H1 (cell line): ENCODE results near the gene LRRC32. TPM values are rescaled to one million over a fixed set of nuclear protein-coding genes. Genes with fewer than 3 reads are reported as not detected.
A peak's percentile ranks its signal among the peaks of the same experiment; 100 is the strongest.

Experiments
- CTCF ChIA-PET: fragments of 300-600 bp; sonication (Branson Sonifier 250); formaldehyde crosslinking; loops from one replicate; lab custom pipeline; 2021; ENCODE audit not compliant: partially characterized antibody; lab: Charles Lee
- POLR2A ChIA-PET: fragments of 300-600 bp; sonication (Branson Sonifier 250); formaldehyde crosslinking; loops from one replicate; lab custom pipeline; 2021; ENCODE audit warnings: inconsistent platforms; ENCODE audit not compliant: partially characterized antibody; lab: Charles Lee
- DNase-seq, 2 experiments: peaks; one replicate each; pipeline versions ENCODE4 v3.0.0 to v3.0.0-alpha.2; 2010 to 2022; ENCODE audit warnings: low spot score in 2 of 2, low read depth in 1 of 2, mixed read lengths in 1 of 2
- FAIRE-seq: peaks from 2 replicates; lab custom pipeline; 2011; peaks lifted over from hg19 to GRCh38; lab: Jason Lieb, UNC
- H2AFZ ChIP-seq: 2 replicates; pipeline ENCODE4 v1.8.1; 2012; ENCODE audit warnings: low read length, inconsistent platforms
- H2AK5ac ChIP-seq: 2 replicates; pipeline ENCODE4 v1.6.1; 2013; ENCODE audit warnings: low read depth, low read length
- H2BK120ac ChIP-seq: replicated peaks from 2 replicates; pipeline ENCODE3; 2013; ENCODE audit warnings: low read depth, low read length, inconsistent platforms
- H2BK12ac ChIP-seq: 2 replicates; pipeline ENCODE4 v1.6.1; 2013; ENCODE audit warnings: low read depth, low read length
- H2BK15ac ChIP-seq: 2 replicates; pipeline ENCODE4 v1.6.1; 2013; ENCODE audit warnings: low read length
- H2BK20ac ChIP-seq: 2 replicates; pipeline ENCODE4 v1.6.1; 2013; ENCODE audit warnings: low read length
- H2BK5ac ChIP-seq: 2 replicates; pipeline ENCODE4 v1.6.1; 2013; ENCODE audit warnings: low read depth, low read length
- H3K14ac ChIP-seq: 2 replicates; pipeline ENCODE4 v1.6.1; 2013; ENCODE audit warnings: inconsistent platforms; ENCODE audit not compliant: insufficient read length
- H3K18ac ChIP-seq: 2 replicates; pipeline ENCODE4 v1.6.1; 2013; ENCODE audit warnings: low read length; ENCODE audit errors: extremely low read depth
- H3K23ac ChIP-seq: 2 replicates; pipeline ENCODE4 v1.6.1; 2013; ENCODE audit warnings: inconsistent platforms; ENCODE audit not compliant: insufficient read length
- H3K23me2 ChIP-seq: 2 replicates; pipeline ENCODE4 v1.6.1; 2013; ENCODE audit warnings: low read depth, low read length
- H3K27ac ChIP-seq: 2 replicates; pipeline ENCODE4 v1.6.1; 2011; ENCODE audit warnings: low read depth, low read length, inconsistent platforms
- H3K27me3 ChIP-seq, 4 experiments: replicated peaks in 1 of 4; 1 replicate in 1 of 4; 2 replicates in 3 of 4; pipeline versions ENCODE4 v1.6.1 to v1.8.1; 2011 to 2013; ENCODE audit warnings: low read length in 3 of 4, mild to moderate bottlenecking in 3 of 4, inconsistent platforms in 2 of 4, mixed read lengths in 2 of 4, moderate library complexity in 1 of 4; ENCODE audit not compliant: control insufficient read depth in 3 of 4, insufficient read depth in 3 of 4; ENCODE audit errors: extremely low read depth in 1 of 4
- H3K36me3 ChIP-seq, 4 experiments: 2 replicates each; pipeline versions ENCODE4 v1.6.1 to v1.8.1; 2011 to 2013; ENCODE audit warnings: mild to moderate bottlenecking in 4 of 4, low read length in 3 of 4, moderate library complexity in 2 of 4, control low read depth in 1 of 4, inconsistent platforms in 1 of 4; ENCODE audit not compliant: insufficient read depth in 4 of 4, control insufficient read depth in 2 of 4
- H3K4ac ChIP-seq: replicated peaks from 2 replicates; pipeline ENCODE3; 2013; ENCODE audit warnings: low read length, low read depth, mixed read lengths, inconsistent platforms; ENCODE audit not compliant: insufficient read length
- H3K4me1 ChIP-seq, 4 experiments: replicated peaks in 1 of 4; 1 replicate in 1 of 4; 2 replicates in 3 of 4; pipeline versions ENCODE4 v1.6.1 to v1.8.1; 2011 to 2013; ENCODE audit warnings: low read length in 3 of 4, inconsistent platforms in 2 of 4, mixed read lengths in 1 of 4; ENCODE audit not compliant: insufficient read depth in 4 of 4, control insufficient read depth in 3 of 4
- H3K4me2 ChIP-seq, 2 experiments: 2 replicates each; pipeline versions ENCODE4 v1.6.1 to v1.8.1; 2011 to 2013; ENCODE audit warnings: low read depth in 2 of 2, low read length in 2 of 2, control low read depth in 1 of 2, inconsistent platforms in 1 of 2, mild to moderate bottlenecking in 1 of 2; ENCODE audit not compliant: insufficient read depth in 1 of 2
- H3K4me3 ChIP-seq, 4 experiments: fragments of 200-600, 300-600 bp in 1 of 4; sonication (generic), shearing (Covaris generic), sonication (Bioruptor Twin) in 1 of 4; 2 replicates each; pipeline versions ENCODE4 v1.5.1 to v1.8.1; 2011 to 2016; ENCODE audit warnings: low read length in 4 of 4, low read depth in 3 of 4, control low read depth in 2 of 4, inconsistent platforms in 2 of 4, mild to moderate bottlenecking in 2 of 4, mixed read lengths in 1 of 4, moderate library complexity in 1 of 4; ENCODE audit not compliant: insufficient read depth in 2 of 4; ENCODE audit errors: extremely low read depth in 1 of 4
- H3K56ac ChIP-seq: replicated peaks from 2 replicates; pipeline ENCODE3; 2013; ENCODE audit warnings: low read depth, mild to moderate bottlenecking, mixed read lengths, low read length, inconsistent platforms; ENCODE audit not compliant: insufficient read length
- H3K79me1 ChIP-seq: 2 replicates; pipeline ENCODE4 v1.6.1; 2013; ENCODE audit warnings: low read depth, low read length, control low read depth
- H3K79me2 ChIP-seq, 2 experiments: 2 replicates each; pipeline versions ENCODE4 v1.6.1 to v1.8.1; 2012 to 2013; ENCODE audit warnings: low read length in 2 of 2, mild to moderate bottlenecking in 2 of 2, inconsistent platforms in 1 of 2; ENCODE audit not compliant: insufficient read depth in 2 of 2, control insufficient read depth in 1 of 2
- H3K9ac ChIP-seq, 4 experiments: replicated peaks in 1 of 4; 1 replicate in 1 of 4; 2 replicates in 3 of 4; pipeline versions ENCODE4 v1.6.1 to v1.8.1; 2011 to 2013; ENCODE audit warnings: low read depth in 3 of 4, low read length in 3 of 4, control low read depth in 2 of 4, mild to moderate bottlenecking in 2 of 4, moderate library complexity in 2 of 4, inconsistent platforms in 1 of 4; ENCODE audit errors: extremely low read depth in 1 of 4
- H3K9me3 ChIP-seq, 2 experiments: 2 replicates each; pipeline versions ENCODE4 v1.6.1 to v1.8.1; 2012 to 2013; ENCODE audit warnings: mild to moderate bottlenecking in 2 of 2, moderate library complexity in 2 of 2, control low read depth in 1 of 2, inconsistent platforms in 1 of 2, low read depth in 1 of 2, low read length in 1 of 2, mixed read lengths in 1 of 2; ENCODE audit not compliant: insufficient read depth in 2 of 2
- H4K20me1 ChIP-seq, 2 experiments: replicated peaks in 1 of 2; 2 replicates each; pipeline versions ENCODE3 to v1.8.1; 2011 to 2013; ENCODE audit warnings: inconsistent platforms in 2 of 2, low read length in 2 of 2, mild to moderate bottlenecking in 1 of 2; ENCODE audit not compliant: insufficient read depth in 2 of 2, control insufficient read depth in 1 of 2
- H4K5ac ChIP-seq: 2 replicates; pipeline ENCODE4 v1.6.1; 2013; ENCODE audit warnings: low read length, low read depth, mixed read lengths, inconsistent platforms; ENCODE audit not compliant: insufficient read length
- H4K8ac ChIP-seq: 2 replicates; pipeline ENCODE4 v1.8.0; 2013; ENCODE audit warnings: mild to moderate bottlenecking, moderate library complexity, low read length, inconsistent platforms; ENCODE audit not compliant: insufficient read depth; ENCODE audit errors: extremely low read depth
- H4K91ac ChIP-seq: replicated peaks from 2 replicates; pipeline ENCODE3; 2013; ENCODE audit warnings: low read length, mixed read lengths, inconsistent platforms; ENCODE audit not compliant: insufficient read length
- ATF3 ChIP-seq: IDR thresholded peaks from 2 replicates; pipeline ENCODE4 v1.6.1; 2011; ENCODE audit warnings: low read depth, mild to moderate bottlenecking, low read length; ENCODE audit not compliant: insufficient read depth
- EP300 ChIP-seq, 2 experiments: IDR thresholded peaks; 1 replicate in 1 of 2; 2 replicates in 1 of 2; pipeline ENCODE4 v1.6.1; 2011 to 2012; ENCODE audit warnings: low read depth in 2 of 2, low read length in 2 of 2, mild to moderate bottlenecking in 2 of 2, borderline replicate concordance in 1 of 2, inconsistent platforms in 1 of 2, moderate library complexity in 1 of 2
- JUND ChIP-seq: IDR thresholded peaks from 2 replicates; pipeline ENCODE4 v1.6.1; 2011; ENCODE audit warnings: mild to moderate bottlenecking, improper control_type of control experiment, low read length
- POLR2A ChIP-seq, 2 experiments: IDR thresholded peaks; 1 replicate in 1 of 2; 2 replicates in 1 of 2; pipeline ENCODE4 v1.6.1; 2011; ENCODE audit warnings: low read depth in 2 of 2, low read length in 2 of 2, mild to moderate bottlenecking in 2 of 2; ENCODE audit errors: control extremely low read depth in 1 of 2
- POLR2AphosphoS5 ChIP-seq: IDR thresholded peaks from 2 replicates; pipeline ENCODE4 v1.6.1; 2011; ENCODE audit warnings: low read depth, low read length
- SP1 ChIP-seq: IDR thresholded peaks from 2 replicates; pipeline ENCODE4 v1.6.1; 2011; ENCODE audit warnings: low read depth, low read length
- TAF7 ChIP-seq: optimal IDR thresholded peaks from 2 replicates; pipeline ENCODE3; 2011; ENCODE audit warnings: low read depth, mild to moderate bottlenecking, inconsistent platforms, low read length, moderate library complexity, borderline replicate concordance
- WGBS, 2 experiments: shearing (Covaris generic) in 1 of 2; methylation state at CpG; one replicate each; pipeline versions ENCODE4 v1.1.6 to v1.1.7; 2013 to 2015; ENCODE audit warnings: low lambda C conversion rate in 2 of 2, mixed read lengths in 2 of 2, inconsistent platforms in 1 of 2, low coverage in 1 of 2, missing lambda C conversion rate in 1 of 2; ENCODE audit not compliant: insufficient replicate concordance in 2 of 2, insufficient coverage in 1 of 2, insufficient read length in 1 of 2; ENCODE audit errors: extremely low coverage in 1 of 2, missing lambda C conversion rate in 1 of 2; 5-methylcytosine and 5-hydroxymethylcytosine counted together
- polyA plus RNA-seq, 7 experiments: library from polyadenylated mRNA; depleted of rRNA in 3 of 7; stranded (reverse) in 5 of 7; unstranded in 2 of 7; fragments of >200 nt in 5 of 7; fragments of 200-250 nt in 2 of 7; gene quantifications; 1 replicate in 5 of 7; 2 replicates in 1 of 7; 4 replicates in 1 of 7; pipeline versions ENCODE4 v1.2.1 to v1.2.3, GENCODE V29; 2011 to 2013; ENCODE audit warnings: missing spikeins in 2 of 7, mixed read lengths in 2 of 7
- total RNA-seq: library from RNA; stranded (reverse); fragmentation: NEBNext Ultra II Directional; extraction: Animal tissue kit (Norgen Biotek cat#: 25700); gene quantifications from 2 replicates; pipeline ENCODE4 v1.2.1, GENCODE V29; 2021

Gene LRRC32
- total and polyA plus RNA-seq, 2 of the 8 experiments (the other 6 are each of a cell fraction or from before 2014, with no cell fraction given), result 0.99 to 1.9 TPM

DNA sequence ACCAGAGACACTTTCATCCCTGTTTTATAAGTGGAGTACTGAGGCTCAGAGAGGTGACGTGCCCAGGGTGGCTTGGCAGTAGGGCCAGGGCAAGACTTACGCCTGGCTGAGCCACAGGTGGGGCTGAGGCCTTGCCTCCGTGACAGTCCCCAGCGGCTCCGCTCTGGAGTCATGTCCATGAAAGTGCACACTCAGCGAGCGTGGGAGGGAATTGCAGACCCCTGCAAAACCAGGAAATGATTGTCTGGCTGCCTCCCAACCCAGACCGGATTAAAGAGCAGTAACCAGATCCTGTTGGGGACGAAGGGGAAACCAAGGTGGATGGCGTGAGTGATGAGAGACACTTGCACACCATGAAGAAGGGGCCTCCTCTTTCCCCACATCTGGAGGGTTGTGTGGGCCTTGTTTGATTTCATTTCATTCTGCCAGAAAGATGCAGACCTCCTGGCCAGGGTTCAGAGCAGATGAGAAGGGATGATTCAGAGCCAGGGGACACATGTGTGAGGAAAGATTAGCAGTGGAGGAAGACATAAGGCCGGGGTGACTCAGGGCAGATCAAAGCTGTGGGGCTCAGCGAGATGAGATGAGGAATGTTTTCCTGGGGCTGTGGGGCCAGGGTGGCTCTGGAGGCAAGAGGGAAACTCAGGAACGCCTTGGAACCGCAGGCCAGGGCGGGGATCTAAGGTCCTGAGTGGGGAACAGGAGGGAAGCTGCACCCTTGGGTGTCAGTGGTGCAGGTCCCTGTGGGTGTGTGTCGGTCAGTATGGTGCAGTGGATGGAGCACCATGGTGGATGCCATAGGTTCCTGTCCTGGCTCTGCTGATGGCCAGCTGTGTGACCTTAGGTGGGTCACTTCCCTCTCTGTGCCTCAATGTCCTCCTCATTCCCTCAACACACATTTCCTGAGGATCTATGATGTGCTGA, 29.9 kb upstream of the LRRC32 start:
- 0 out of 2 replicates have a peak overlapping the region, but pooled peaks have one; percentile 63 for H2BK20ac ChIP-seq
- no peak overlapping the region for H3K27ac ChIP-seq
- no peaks in the 10 kb centered on the region; the same call in 1 of the 2 replicates for H3K23me2 ChIP-seq
- H2BK5ac ChIP-seq, result no peak overlapping the region
- POLR2A ChIA-PET, result no interaction called here
- no peak overlapping the region for H3K18ac ChIP-seq
- peak overlapping the region; percentile 10 for H3K4ac ChIP-seq
- no peak for FAIRE-seq
- H3K23ac ChIP-seq, result no peak overlapping the region
- H2BK120ac ChIP-seq, result no peak overlapping the region
- H2AK5ac ChIP-seq, result no peak overlapping the region
- H3K56ac ChIP-seq, result no peak overlapping the region
- no peak overlapping the region for H3K4me2 ChIP-seq
- H4K5ac ChIP-seq, result no peak overlapping the region
- peak overlapping the region; percentile 69; the same call in 1 of the 2 replicates for H2BK12ac ChIP-seq
- no peak overlapping the region for H3K9ac ChIP-seq
- no peak overlapping the region for H2AFZ ChIP-seq
- no peak overlapping the region for H3K14ac ChIP-seq
- H2BK15ac ChIP-seq, result peak overlapping the region; percentile 63; the same call in 1 of the 2 replicates
- no peaks in the 10 kb centered on the region for H3K36me3 ChIP-seq
- no peaks in the 10 kb centered on the region for H4K20me1 ChIP-seq
- H3K9me3 ChIP-seq, result peaks cover 0 to 3% of the 10 kb centered on the region in 2 experiments; a peak in 2 of 4 replicates
- H3K79me2 ChIP-seq, result no peaks in the 10 kb centered on the region
- WGBS, 2 experiments, result 89% methylated on average over 15 of the region's 16 CpGs; no CpG with 5 or more reads in 1 of the 2 experiments
- no peak for DNase-seq
- no peak overlapping the region; the same call in 1 of the 2 replicates for H4K8ac ChIP-seq
- H3K4me3 ChIP-seq, result no peak overlapping the region
- CTCF ChIA-PET, result interaction anchor here (0.8 to 4.5 kb wide), 6 partner anchors 16 to 391 kb away, joined by 3 to 39 read pairs (median 11); no protein-coding TSS in a partner anchor
- no peaks in the 10 kb centered on the region; the same call in 1 of the 2 replicates for H3K79me1 ChIP-seq
- no peak overlapping the region for H4K91ac ChIP-seq
- TF ChIP-seq JUND (no peak), EP300 (IDR thresholded peaks at IDR 0.05; ENCODE audit: borderline replicate concordance in 1 of 2, low read depth in 2 of 2, low read length in 2 of 2) (no peak), POLR2A (IDR thresholded peaks at IDR 0.05; ENCODE audit: control extremely low read depth in 1 of 2, low read depth in 2 of 2, low read length in 2 of 2) (no peak), TAF7 (no peak), ATF3 (no peak), POLR2AphosphoS5 (no peak), SP1 (no peak)
- TF ChIP-seq, all 59 proteins: peak for 0
- peaks cover 9 to 20% (median 16%) of the 10 kb centered on the region in 4 experiments for H3K4me1 ChIP-seq
- no peaks in the 10 kb centered on the region for H3K27me3 ChIP-seq
